HepG2 (cell line): ENCODE results near the gene ZIC4. TPM values are rescaled to one million over a fixed set of nuclear protein-coding genes. Genes with fewer than 3 reads are reported as not detected.

Experiments
- ATAC-seq: fragments of 200-7000 bp; cut with Tn5 transposase; 3 replicates; pipeline ENCODE4 v1.9.1; 2020; ENCODE audit warnings: mild to moderate bottlenecking, moderate library complexity
- BruUV-seq: library from RNA; stranded (reverse); fragments of 400-500 nt; replicated peaks from 2 replicates; lab custom pipeline; 2021; lab: Mats Ljungman, UMichigan
- CTCF ChIA-PET: fragments of 300-600 bp; formaldehyde crosslinking; extraction: SDS; loops from one replicate; lab custom pipeline; 2021; ENCODE audit warnings: low total read pairs, inconsistent platforms, low intra/inter-chr PET ratio; lab: Yijun Ruan, JAX
- POLR2A ChIA-PET: fragments of 350-600 bp; sonication (Branson Sonifier 250); formaldehyde crosslinking; loops from one replicate; lab custom pipeline; 2020; ENCODE audit warnings: antibody characterized with exemption, inconsistent platforms; lab: Yijun Ruan, JAX
- DNase-seq: peaks from one replicate; pipeline ENCODE4 v3.0.0-alpha.2; 2015; ENCODE audit warnings: low spot score
- FAIRE-seq: peaks from 3 replicates; lab custom pipeline; 2011; peaks lifted over from hg19 to GRCh38; lab: Jason Lieb, UNC
- H2AFZ ChIP-seq: one replicate; pipeline ENCODE4 v1.6.1; 2011; ENCODE audit warnings: low read length, inconsistent platforms
- H3K27ac ChIP-seq: fragments of 300-600 bp; 3 replicates; pipeline ENCODE4 v1.8.0; 2011; ENCODE audit warnings: mixed run types, mild to moderate bottlenecking, mixed read lengths, low read length, inconsistent platforms; ENCODE audit not compliant: insufficient read depth; ENCODE audit errors: extremely low read length
- H3K27me3 ChIP-seq, 2 experiments: fragments of 200-600 bp in 1 of 2; 2 replicates in 1 of 2; 3 replicates in 1 of 2; pipeline versions ENCODE4 v1.6.0 to v1.8.0; 2011; ENCODE audit warnings: low read length in 2 of 2, mild to moderate bottlenecking in 2 of 2, moderate library complexity in 2 of 2, inconsistent platforms in 1 of 2; ENCODE audit not compliant: insufficient read depth in 2 of 2, control insufficient read depth in 1 of 2
- H3K36me3 ChIP-seq, 2 experiments: fragments of 200-600 bp in 1 of 2; replicated peaks in 1 of 2; 2 replicates in 1 of 2; 3 replicates in 1 of 2; pipeline versions ENCODE4 v1.5.1 to v1.8.0; 2011; ENCODE audit warnings: low read length in 2 of 2, inconsistent platforms in 1 of 2; ENCODE audit not compliant: insufficient read depth in 2 of 2, control insufficient read depth in 1 of 2
- H3K4me1 ChIP-seq: 2 replicates; pipeline ENCODE4 v1.5.1; 2012; ENCODE audit warnings: low read length, inconsistent platforms; ENCODE audit not compliant: insufficient read depth
- H3K4me2 ChIP-seq: 2 replicates; pipeline ENCODE4 v1.6.0; 2011; ENCODE audit warnings: low read depth, low read length, inconsistent platforms
- H3K4me3 ChIP-seq, 3 experiments: fragments of 200-600 bp in 1 of 3; sonication (generic), shearing (Covaris generic) in 1 of 3; replicated peaks in 1 of 3; 2 replicates each; pipeline ENCODE4 v1.5.1; 2011 to 2016; ENCODE audit warnings: low read length in 3 of 3, inconsistent platforms in 2 of 3, low read depth in 2 of 3, mild to moderate bottlenecking in 2 of 3, control low read depth in 1 of 3, mixed read lengths in 1 of 3; ENCODE audit not compliant: insufficient read depth in 1 of 3
- H3K79me2 ChIP-seq: one replicate; pipeline ENCODE4 v1.6.1; 2011; ENCODE audit warnings: low read length, inconsistent platforms; ENCODE audit not compliant: insufficient read depth
- H3K9ac ChIP-seq: 2 replicates; pipeline ENCODE4 v1.6.0; 2011; ENCODE audit warnings: mild to moderate bottlenecking, low read depth, low read length, inconsistent platforms; ENCODE audit not compliant: insufficient read depth
- H3K9me3 ChIP-seq: 2 replicates; pipeline ENCODE4 v1.5.1; 2012; ENCODE audit warnings: mild to moderate bottlenecking, low read length
- H4K20me1 ChIP-seq: 2 replicates; pipeline ENCODE4 v1.6.0; 2011; ENCODE audit warnings: inconsistent platforms, mild to moderate bottlenecking, low read length, moderate library complexity; ENCODE audit not compliant: insufficient read depth
- ATF4 ChIP-seq, 2 experiments: fragments of 450-650 bp in 1 of 2; sonication (generic) in 1 of 2; formaldehyde crosslinking; IDR thresholded peaks; 2 replicates each; pipeline versions ENCODE4 v1.5.0 to v1.8.0; 2020 to 2022; ENCODE audit warnings: mild to moderate bottlenecking in 1 of 2, missing genetic modification reagents in 1 of 2
- CEBPB ChIP-seq: IDR thresholded peaks from 2 replicates; pipeline ENCODE4 v1.6.1; 2011; ENCODE audit warnings: low read depth, low read length, improper control_type of control experiment, borderline replicate concordance
- FOSL2 ChIP-seq: sonication (generic); formaldehyde crosslinking; IDR thresholded peaks from 2 replicates; pipeline ENCODE4 v1.4.0; 2020; ENCODE audit warnings: missing genetic modification reagents
- NFYB ChIP-seq: sonication (generic); formaldehyde crosslinking; IDR thresholded peaks from 2 replicates; pipeline ENCODE4 v1.4.0; 2020; ENCODE audit warnings: missing genetic modification reagents
- SRF ChIP-seq: IDR thresholded peaks from 2 replicates; pipeline ENCODE4 v1.6.1; 2011; ENCODE audit warnings: mild to moderate bottlenecking, low read depth, low read length, moderate library complexity
- ZFP36L1 ChIP-seq: sonication (generic); formaldehyde crosslinking; IDR thresholded peaks from 2 replicates; pipeline ENCODE4 v1.8.0; 2022; ENCODE audit warnings: mild to moderate bottlenecking, missing genetic modification reagents, moderate library complexity
- ZNF253 ChIP-seq: sonication (generic); formaldehyde crosslinking; IDR thresholded peaks from 2 replicates; pipeline ENCODE4 v1.8.0; 2022; ENCODE audit warnings: mild to moderate bottlenecking, missing genetic modification reagents, borderline replicate concordance
- ZNF552 ChIP-seq: sonication (generic); formaldehyde crosslinking; IDR thresholded peaks from 2 replicates; pipeline ENCODE4 v1.9.0; 2022; ENCODE audit warnings: missing genetic modification reagents, mild to moderate bottlenecking, borderline replicate concordance
- ZNF563 ChIP-seq: sonication (generic); formaldehyde crosslinking; IDR thresholded peaks from 2 replicates; pipeline ENCODE4 v1.8.0; 2022; ENCODE audit warnings: mild to moderate bottlenecking, moderate library complexity, missing genetic modification reagents
- WGBS: methylation state at CpG from one replicate; pipeline ENCODE4 v1.1.6; 2017; ENCODE audit warnings: low lambda C conversion rate; 5-methylcytosine and 5-hydroxymethylcytosine counted together
- in situ Hi-C: cut with HindIII; loops from 2 replicates; pipeline ENCODE4 v1.10.0; 2017; ENCODE audit warnings: low pct_unique_long_range_greater_than_20kb; ENCODE audit not compliant: extremely low pct_ligation_motif_present
- intact Hi-C: fragments of 100-400 bp; cut with micrococcal nuclease; formaldehyde crosslinking; loops from one replicate; pipeline ENCODE4 v1.10.0; 2022; ENCODE audit not compliant: unreplicated experiment
- polyA plus RNA-seq, 8 experiments: library from polyadenylated mRNA; depleted of rRNA in 3 of 8; stranded (reverse) in 7 of 8; unstranded in 1 of 8; fragments of >200 nt; fragmentation: Illumina TruSeq in 4 of 8; extraction: Trizol in 4 of 8; gene quantifications; 2 replicates each; pipeline versions ENCODE4 v1.2.1 to v1.2.3, GENCODE V29; 2011 to 2016; ENCODE audit warnings: low read depth in 4 of 8, missing spikeins in 1 of 8, mixed read lengths in 1 of 8; ENCODE audit not compliant: insufficient read depth in 1 of 8
- total RNA-seq, 5 experiments: library from RNA; depleted of rRNA; stranded (reverse); fragments of >200 nt; fragmentation: Illumina TruSeq; extraction: Trizol; gene quantifications; 2 replicates each; pipeline ENCODE4 v1.2.3, GENCODE V29; 2016; ENCODE audit warnings: low read depth in 1 of 5

ZIC4 gene
- total and polyA plus RNA-seq, 2 of the 13 experiments (the other 11 are each of a cell fraction or from before 2014, with no cell fraction given), result not detected

GRCh38 chr3:147398813-147399534 lies 7.4 kb downstream of the ZIC4 start:
- no peaks in the 10 kb centered on the region for H3K4me1 ChIP-seq
- POLR2A ChIA-PET, result no interaction called here
- FAIRE-seq, result no peak
- no TSS peak for BruUV-seq
- H4K20me1 ChIP-seq, result no peaks in the 10 kb centered on the region
- in situ Hi-C loops (no loop called here), intact Hi-C loops (no loop called here)
- no peaks in the 10 kb centered on the region for H3K36me3 ChIP-seq
- H3K4me3 ChIP-seq, result no peak overlapping the region
- H3K9me3 ChIP-seq, result no peaks in the 10 kb centered on the region
- H3K27ac ChIP-seq, result no peak overlapping the region
- ATAC-seq, result no peak
- no peak overlapping the region for H3K9ac ChIP-seq
- TF ChIP-seq ZNF552 (CRISPR knock-in tag) (no peak), FOSL2 (CRISPR knock-in tag) (peak; percentile 73), ZNF253 (CRISPR knock-in tag) (no peak), ATF4 (CRISPR knock-in tag; IDR thresholded peaks at IDR 0.05) (peak in 1 of 2 experiments; percentile 53; a peak in 1 of 4 replicates), ZFP36L1 (CRISPR knock-in tag) (no peak), NFYB (no peak), ZNF563 (CRISPR knock-in tag) (no peak), SRF (no peak), CEBPB (peak; percentile 30; the same call in 1 of the 2 replicates)
- no peak overlapping the region for H2AFZ ChIP-seq
- peaks cover 1 to 19% of the 10 kb centered on the region in 2 experiments; a peak in 4 of 5 replicates for H3K27me3 ChIP-seq
- CTCF ChIA-PET, result no interaction called here
- H3K79me2 ChIP-seq, result no peaks in the 10 kb centered on the region
- H3K4me2 ChIP-seq, result no peak overlapping the region
- 47% methylated on average over 2 of the region's 2 CpGs for WGBS
- no peak for DNase-seq
